NB4 (cell line): ENCODE results near the gene ACSF2.

ENCODE experiments used
- POLR2A ChIP-seq: IDR thresholded peaks from 2 replicates; pipeline ENCODE4 v1.6.1; 2011; ENCODE audit warnings: mild to moderate bottlenecking; ENCODE audit not compliant: insufficient read length; ENCODE audit errors: extremely low read depth
- TF ChIP-seq, protein P1 (sequence below): IDR thresholded peaks from one replicate; pipeline ENCODE4 v1.5.1; 2012; ENCODE audit warnings: low read depth, low read length
- TF ChIP-seq, protein P2 (sequence below): IDR thresholded peaks from 2 replicates; pipeline ENCODE4 v1.6.1; 2011; ENCODE audit warnings: low read depth, low read length

DNA sequence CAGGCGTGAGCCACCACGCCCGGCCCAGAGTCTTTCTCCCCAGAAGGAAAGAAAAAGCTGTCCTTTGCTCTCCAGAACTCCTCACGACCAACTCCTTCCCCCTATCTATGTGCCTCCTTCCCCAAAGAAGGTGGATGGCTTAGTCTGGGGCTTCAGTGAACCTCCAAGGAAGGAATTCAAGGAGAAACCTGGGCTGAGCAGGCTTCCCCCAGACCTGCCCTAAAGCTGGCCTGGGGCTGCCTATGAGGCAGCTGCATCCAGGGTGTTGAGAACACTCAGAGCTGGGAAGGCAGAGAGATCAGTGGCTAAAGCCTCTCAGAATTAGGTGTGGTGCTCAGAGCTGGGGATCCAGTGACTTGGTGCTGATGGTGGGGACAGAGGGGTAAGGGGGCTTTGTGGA lies 3.8 kb downstream of the ACSF2 start:
- no peak for TF ChIP-seq POLR2A
- TF ChIP-seq, protein P1, sequence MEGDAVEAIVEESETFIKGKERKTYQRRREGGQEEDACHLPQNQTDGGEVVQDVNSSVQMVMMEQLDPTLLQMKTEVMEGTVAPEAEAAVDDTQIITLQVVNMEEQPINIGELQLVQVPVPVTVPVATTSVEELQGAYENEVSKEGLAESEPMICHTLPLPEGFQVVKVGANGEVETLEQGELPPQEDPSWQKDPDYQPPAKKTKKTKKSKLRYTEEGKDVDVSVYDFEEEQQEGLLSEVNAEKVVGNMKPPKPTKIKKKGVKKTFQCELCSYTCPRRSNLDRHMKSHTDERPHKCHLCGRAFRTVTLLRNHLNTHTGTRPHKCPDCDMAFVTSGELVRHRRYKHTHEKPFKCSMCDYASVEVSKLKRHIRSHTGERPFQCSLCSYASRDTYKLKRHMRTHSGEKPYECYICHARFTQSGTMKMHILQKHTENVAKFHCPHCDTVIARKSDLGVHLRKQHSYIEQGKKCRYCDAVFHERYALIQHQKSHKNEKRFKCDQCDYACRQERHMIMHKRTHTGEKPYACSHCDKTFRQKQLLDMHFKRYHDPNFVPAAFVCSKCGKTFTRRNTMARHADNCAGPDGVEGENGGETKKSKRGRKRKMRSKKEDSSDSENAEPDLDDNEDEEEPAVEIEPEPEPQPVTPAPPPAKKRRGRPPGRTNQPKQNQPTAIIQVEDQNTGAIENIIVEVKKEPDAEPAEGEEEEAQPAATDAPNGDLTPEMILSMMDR: no peak
- TF ChIP-seq, protein P2, sequence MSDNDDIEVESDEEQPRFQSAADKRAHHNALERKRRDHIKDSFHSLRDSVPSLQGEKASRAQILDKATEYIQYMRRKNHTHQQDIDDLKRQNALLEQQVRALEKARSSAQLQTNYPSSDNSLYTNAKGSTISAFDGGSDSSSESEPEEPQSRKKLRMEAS: no peak
